Esophagus squamous epithelium (tissue), 5 donors: ENCODE measurements around the gene ACTR3. TPM values are rescaled to one million over a fixed set of nuclear protein-coding genes. Genes with fewer than 3 reads are reported as not detected.
A peak's percentile ranks its signal among the peaks of the same experiment; 100 is the strongest.

Experiments used
- DNase-seq: peaks from one replicate; lab custom pipeline; 2025; lab: John Stamatoyannopoulos, UW
- H3K27ac ChIP-seq, 4 donors: fragments of 200-600 bp; sonication (generic); one replicate each; pipeline ENCODE4 v1.5.1; 2016 to 2019; ENCODE audit warnings: mild to moderate bottlenecking in 1 of 4
- H3K27me3 ChIP-seq, 4 donors: fragments of 200-600 bp; sonication (generic); 1 replicate in 3 of 4; 2 replicates in 1 of 4; pipeline versions ENCODE4 v1.5.1 to v1.6.0; 2017 to 2021; ENCODE audit warnings: antibody characterized with exemption in 1 of 4
- H3K36me3 ChIP-seq, 3 donors: fragments of 200-600 bp; sonication (generic); one replicate each; pipeline ENCODE4 v1.5.1; 2016 to 2019
- H3K4me1 ChIP-seq, 3 donors: fragments of 200-600 bp; sonication (generic); one replicate each; pipeline ENCODE4 v1.5.1; 2017 to 2019
- H3K4me3 ChIP-seq, 4 donors: fragments of 200-600 bp; sonication (generic); 1 replicate in 3 of 4; 2 replicates in 1 of 4; pipeline ENCODE4 v1.5.1; 2016 to 2019; ENCODE audit warnings: mild to moderate bottlenecking in 2 of 4, moderate library complexity in 1 of 4
- H3K9me3 ChIP-seq, 3 donors: fragments of 200-600 bp; sonication (generic); one replicate each; pipeline ENCODE4 v1.5.1; 2016 to 2019
- CTCF ChIP-seq, 6 experiments: fragments of 450-650 bp in 4 of 6; fragments of 200-600 bp in 2 of 6; sonication (generic) in 2 of 6; IDR thresholded peaks; one replicate each; pipeline ENCODE4 v1.5.1; 2016 to 2019; ENCODE audit warnings: antibody characterized with exemption in 6 of 6, mild to moderate bottlenecking in 4 of 6, moderate library complexity in 4 of 6
- POLR2A ChIP-seq, 4 donors: fragments of 450-650 bp; IDR thresholded peaks; one replicate each; pipeline ENCODE4 v1.6.1; 2017; ENCODE audit warnings: antibody characterized with exemption in 4 of 4, mild to moderate bottlenecking in 4 of 4, moderate library complexity in 3 of 4
- WGBS, 2 donors: methylation state at CpG; one replicate each; pipeline ENCODE4 v1.1.5; 2018; 5-methylcytosine and 5-hydroxymethylcytosine counted together
- intact Hi-C: fragments of 100-400 bp; cut with DNase I; formaldehyde crosslinking; loops from one replicate; pipeline ENCODE4 v1.15.0; 2022
- total RNA-seq, 4 donors: library from RNA; depleted of rRNA; stranded (reverse); fragments of >200 nt; gene quantifications; one replicate each; pipeline ENCODE4 v1.1.0, GENCODE V29; 2016
- donor health status: DM: yes; HTN: yes; CAD: no.

Gene ACTR3
- total RNA-seq, 4 donors from 2014 or later = 164 to 274 (median 226) TPM

- TF ChIP-seq POLR2A (IDR thresholded peaks at IDR 0.05) (no peak), CTCF (IDR thresholded peaks at IDR 0.05) (no peak)
- no peak overlapping the region for H3K27ac ChIP-seq
- intact Hi-C loops = no loop called here
- H3K36me3 ChIP-seq = no peaks in the 10 kb centered on the region
- H3K9me3 ChIP-seq = no peaks in the 10 kb centered on the region
- H3K4me3 ChIP-seq = no peak overlapping the region
- 59 to 62% methylated on average over 2 of the region's 2 CpGs for WGBS, 2 donors
- DNase-seq = no peak
- H3K4me1 ChIP-seq = peaks cover 10 to 32% (median 12%) of the 10 kb centered on the region in 3 donors
- H3K27me3 ChIP-seq = no peaks in the 10 kb centered on the region
Observed at GRCh38 chr2:113875135-113875534, 14.8 kb upstream of the ACTR3 start.

- no peak for DNase-seq
- no peaks in the 10 kb centered on the region for H3K9me3 ChIP-seq
- intact Hi-C loops = no loop called here
- no peaks in the 10 kb centered on the region for H3K36me3 ChIP-seq
- H3K4me1 ChIP-seq = peaks cover 10 to 32% (median 12%) of the 10 kb centered on the region in 3 donors
- no peak overlapping the region for H3K4me3 ChIP-seq
- H3K27ac ChIP-seq = peak overlapping the region in 3 of 4 donors; percentile 57 to 69 (median 66)
- WGBS, 2 donors = 31 to 64% methylated on average over 15 to 19 of the region's 19 CpGs
- H3K27me3 ChIP-seq = no peaks in the 10 kb centered on the region
- TF ChIP-seq CTCF (IDR thresholded peaks at IDR 0.05) (peak in 1 of 6 experiments; percentile 4), POLR2A (IDR thresholded peaks at IDR 0.05) (no peak)
Observed at GRCh38 chr2:113876503-113877387, 13.1 kb upstream of the ACTR3 start.

GRCh38 chr2:113877711-113878598 is 11.9 kb upstream of the ACTR3 start:
- peak overlapping the region; percentile 36 to 69 (median 62) for H3K27ac ChIP-seq
- TF ChIP-seq POLR2A (IDR thresholded peaks at IDR 0.05) (no peak), CTCF (IDR thresholded peaks at IDR 0.05) (no peak)
- 13 to 21% methylated on average over 4 of the region's 4 CpGs for WGBS, 2 donors

GRCh38 chr2:113878743-113879142 is 11.1 kb upstream of the ACTR3 start:
- 55 to 64% methylated on average over 1 of the region's 1 CpG for WGBS, 2 donors
- Histone ChIP-seq H3K9me3 (no peaks in the 10 kb centered on the region), H3K4me1 (peaks cover 10 to 32% (median 12%) of the 10 kb centered on the region in 3 donors), H3K27ac (no peak overlapping the region), H3K4me3 (no peak overlapping the region), H3K27me3 (no peaks in the 10 kb centered on the region), H3K36me3 (no peaks in the 10 kb centered on the region)
- no peak for DNase-seq
- intact Hi-C loops = no loop called here
- TF ChIP-seq POLR2A (IDR thresholded peaks at IDR 0.05) = no peak
- TF ChIP-seq CTCF (IDR thresholded peaks at IDR 0.05) = no peak

More at GRCh38 chr2:113877711-113878598, 11.9 kb upstream of the ACTR3 start:
- intact Hi-C loops = no loop called here
- no peaks in the 10 kb centered on the region for H3K9me3 ChIP-seq
- no peaks in the 10 kb centered on the region for H3K36me3 ChIP-seq
- DNase-seq = no peak
- H3K4me1 ChIP-seq = peaks cover 10 to 32% (median 12%) of the 10 kb centered on the region in 3 donors
- no peak overlapping the region for H3K4me3 ChIP-seq
- H3K27me3 ChIP-seq = no peaks in the 10 kb centered on the region
